HUES48 (cell line): Measurements from ENCODE around the gene RAB3IP.

Source experiments
- H3K27ac ChIP-seq: one replicate; pipeline ENCODE4 v1.7.0; 2013; ENCODE audit warnings: low read depth, low read length, inconsistent platforms
- H3K27me3 ChIP-seq: 2 replicates; pipeline ENCODE4 v1.6.1; 2013; ENCODE audit warnings: mild to moderate bottlenecking, low read length; ENCODE audit not compliant: control insufficient read depth, insufficient read depth
- H3K36me3 ChIP-seq: 2 replicates; pipeline ENCODE4 v1.6.1; 2013; ENCODE audit warnings: low read length; ENCODE audit not compliant: control insufficient read depth, insufficient read depth
- H3K4me1 ChIP-seq: 2 replicates; pipeline ENCODE4 v1.6.1; 2013; ENCODE audit warnings: mild to moderate bottlenecking, low read length; ENCODE audit not compliant: control insufficient read depth, insufficient read depth
- H3K4me3 ChIP-seq: 2 replicates; pipeline ENCODE4 v1.5.1; 2013; ENCODE audit warnings: mild to moderate bottlenecking, low read depth, low read length
- H3K9ac ChIP-seq: 2 replicates; pipeline ENCODE4 v1.6.1; 2013; ENCODE audit warnings: mild to moderate bottlenecking, low read depth, low read length, moderate library complexity
- H3K9me3 ChIP-seq: 2 replicates; pipeline ENCODE4 v1.6.1; 2013; ENCODE audit warnings: low read length; ENCODE audit not compliant: control insufficient read depth, insufficient read depth

Gene RAB3IP

GRCh38 chr12:69816082-69816481 is 77.4 kb downstream of the RAB3IP start:
- Histone ChIP-seq H3K4me1 (no peaks in the 10 kb centered on the region), H3K27ac (no peak overlapping the region), H3K27me3 (no peaks in the 10 kb centered on the region)

DNA sequence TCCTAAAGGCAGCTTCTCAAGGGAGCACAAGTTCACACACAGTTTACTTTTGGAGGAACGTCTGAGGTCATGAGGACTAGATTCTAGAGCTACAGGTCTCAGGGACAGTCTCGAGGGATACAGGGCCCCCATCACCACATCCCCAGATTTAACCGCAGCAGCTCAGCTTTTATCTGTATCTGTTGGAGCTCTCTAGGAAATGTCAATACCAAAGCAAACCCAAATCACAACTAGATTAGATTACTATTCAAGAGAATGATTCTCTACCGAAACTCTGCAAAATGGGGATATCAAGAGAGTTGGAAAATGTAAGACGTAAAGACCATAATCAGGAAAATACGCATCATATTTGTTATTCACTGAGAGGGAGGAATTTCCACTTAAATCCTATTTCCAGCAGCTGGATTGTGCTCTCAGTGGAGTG is 82.4 kb downstream of the RAB3IP start:
- Histone ChIP-seq H3K4me3 (no peak overlapping the region), H3K36me3 (no peaks in the 10 kb centered on the region), H3K27me3 (no peaks in the 10 kb centered on the region), H3K4me1 (peaks cover 4% of the 10 kb centered on the region; the same call in 1 of the 2 replicates), H3K9me3 (no peaks in the 10 kb centered on the region), H3K9ac (no peak overlapping the region), H3K27ac (no peak overlapping the region)

More at GRCh38 chr12:69816082-69816481, 77.4 kb downstream of the RAB3IP start:
- Histone ChIP-seq H3K4me3 (no peak overlapping the region), H3K9me3 (peaks cover 3% of the 10 kb centered on the region), H3K9ac (no peak overlapping the region), H3K36me3 (peaks cover 9% of the 10 kb centered on the region; the same call in 1 of the 2 replicates)

DNA sequence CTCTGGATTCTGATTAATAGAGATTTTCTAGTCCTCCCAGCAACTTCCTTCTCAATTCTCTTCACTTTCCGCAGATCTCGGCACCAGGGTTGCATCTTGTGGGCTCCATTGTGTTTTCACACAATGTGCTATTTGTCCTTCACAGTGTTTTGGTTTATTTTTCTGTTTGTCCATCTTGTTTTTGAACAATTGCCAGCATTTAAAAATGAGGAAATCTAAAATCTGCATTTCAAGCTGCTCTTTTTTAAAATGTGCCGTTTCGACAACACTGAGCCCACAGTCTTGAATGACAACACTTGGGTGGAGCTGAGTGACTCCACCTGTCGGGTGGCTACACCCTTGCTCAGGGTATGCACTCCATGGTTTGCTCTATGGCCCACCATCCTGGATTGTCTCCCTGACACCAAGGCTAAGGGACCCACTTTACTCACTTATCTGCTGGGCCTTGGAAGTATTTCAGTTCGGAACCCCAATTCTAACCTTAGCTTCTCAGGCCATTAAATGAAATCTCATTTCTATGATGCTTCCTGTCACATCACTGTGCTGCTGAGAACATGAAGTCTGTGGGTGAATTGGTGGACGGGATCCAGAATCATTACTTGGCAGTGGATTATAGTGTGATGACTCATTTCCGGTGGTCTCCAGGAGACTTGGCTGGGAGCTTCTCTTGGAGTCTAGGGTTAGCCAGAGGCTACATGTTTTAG is 82.9 kb downstream of the RAB3IP start:
- Histone ChIP-seq H3K27ac (no peak overlapping the region), H3K36me3 (no peaks in the 10 kb centered on the region), H3K4me3 (no peak overlapping the region), H3K27me3 (no peaks in the 10 kb centered on the region), H3K4me1 (peaks cover 4% of the 10 kb centered on the region; the same call in 1 of the 2 replicates), H3K9me3 (no peaks in the 10 kb centered on the region), H3K9ac (no peak overlapping the region)

DNA sequence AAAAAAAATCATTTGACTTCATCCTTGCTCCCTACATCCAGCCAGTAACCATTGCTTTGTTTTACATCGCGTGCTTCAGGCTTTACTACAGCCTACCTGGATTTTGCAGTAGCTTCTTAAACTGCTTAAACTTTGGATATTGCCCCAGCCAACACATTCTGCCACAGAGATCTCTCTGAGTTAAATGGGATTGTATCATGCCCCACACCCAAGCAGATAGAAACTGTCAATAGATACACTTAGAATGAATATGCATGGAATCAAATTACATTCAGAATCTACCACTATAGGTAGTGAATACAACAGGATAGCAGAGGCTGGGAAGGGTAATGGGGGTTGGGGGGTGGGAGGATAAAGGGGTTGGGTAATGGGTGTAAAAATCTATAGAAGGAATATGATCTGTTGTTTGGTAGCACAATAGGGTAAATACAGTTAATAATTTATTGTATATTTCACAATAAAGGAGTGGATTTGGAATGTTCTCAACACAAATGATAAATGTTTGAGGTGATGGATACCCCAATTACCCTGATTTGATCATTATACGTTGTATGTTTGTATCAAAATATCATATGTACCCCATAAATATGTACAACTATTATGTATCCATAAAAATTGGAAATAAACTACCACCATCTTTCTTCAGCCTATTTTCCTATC is 83.7 kb downstream of the RAB3IP start:
- Histone ChIP-seq H3K4me3 (no peak overlapping the region), H3K9me3 (no peaks in the 10 kb centered on the region), H3K27me3 (no peaks in the 10 kb centered on the region), H3K36me3 (no peaks in the 10 kb centered on the region), H3K9ac (no peak overlapping the region), H3K4me1 (peaks cover 4% of the 10 kb centered on the region; the same call in 1 of the 2 replicates), H3K27ac (no peak overlapping the region)

GRCh38 chr12:69824028-69824427 is 85.4 kb downstream of the RAB3IP start:
- Histone ChIP-seq H3K4me1 (peaks cover 4% of the 10 kb centered on the region; the same call in 1 of the 2 replicates), H3K36me3 (no peaks in the 10 kb centered on the region), H3K9me3 (no peaks in the 10 kb centered on the region), H3K27ac (no peak overlapping the region), H3K9ac (no peak overlapping the region), H3K27me3 (no peaks in the 10 kb centered on the region), H3K4me3 (no peak overlapping the region)

- Histone ChIP-seq H3K9ac (no peak within 1 kb of the TSS), H3K4me1 (peaks cover 4% of the 10 kb centered on the region; the same call in 1 of the 2 replicates), H3K4me3 (no peak within 1 kb of the TSS), H3K27me3 (no peaks in the 10 kb centered on the region), H3K27ac (no peak within 1 kb of the TSS), H3K9me3 (no peaks in the 10 kb centered on the region), H3K36me3 (no peaks in the 10 kb centered on the region)
Measured at GRCh38 chr12:69824966-69825560, 86.4 kb downstream of the RAB3IP start, which contains the start of gene MYRFL. Gene MYRFL, plus strand, starts transcription at chr12:69825227. Its CDS starts 291 bp downstream, at chr12:69825518.

GRCh38 chr12:69828897-69829296 is 90.2 kb downstream of the RAB3IP start:
- no peak overlapping the region for H3K4me3 ChIP-seq
- no peak overlapping the region for H3K9ac ChIP-seq
- H3K4me1 ChIP-seq, result no peaks in the 10 kb centered on the region
- no peaks in the 10 kb centered on the region for H3K27me3 ChIP-seq
- no peaks in the 10 kb centered on the region for H3K36me3 ChIP-seq
- H3K9me3 ChIP-seq, result no peaks in the 10 kb centered on the region
- H3K27ac ChIP-seq, result no peak overlapping the region

- no peaks in the 10 kb centered on the region for H3K4me1 ChIP-seq
- no peak overlapping the region for H3K27ac ChIP-seq
- H3K27me3 ChIP-seq, result no peaks in the 10 kb centered on the region
- no peak overlapping the region for H3K4me3 ChIP-seq
- H3K9ac ChIP-seq, result no peak overlapping the region
- H3K36me3 ChIP-seq, result no peaks in the 10 kb centered on the region
- H3K9me3 ChIP-seq, result no peaks in the 10 kb centered on the region
Measured at GRCh38 chr12:69833696-69834095, 95.0 kb downstream of the RAB3IP start.

- Histone ChIP-seq H3K9me3 (no peaks in the 10 kb centered on the region), H3K27me3 (no peaks in the 10 kb centered on the region), H3K4me1 (no peaks in the 10 kb centered on the region), H3K27ac (no peak overlapping the region), H3K9ac (no peak overlapping the region), H3K4me3 (no peak overlapping the region), H3K36me3 (no peaks in the 10 kb centered on the region)
Measured at GRCh38 chr12:69834147-69834546, 95.5 kb downstream of the RAB3IP start.

DNA sequence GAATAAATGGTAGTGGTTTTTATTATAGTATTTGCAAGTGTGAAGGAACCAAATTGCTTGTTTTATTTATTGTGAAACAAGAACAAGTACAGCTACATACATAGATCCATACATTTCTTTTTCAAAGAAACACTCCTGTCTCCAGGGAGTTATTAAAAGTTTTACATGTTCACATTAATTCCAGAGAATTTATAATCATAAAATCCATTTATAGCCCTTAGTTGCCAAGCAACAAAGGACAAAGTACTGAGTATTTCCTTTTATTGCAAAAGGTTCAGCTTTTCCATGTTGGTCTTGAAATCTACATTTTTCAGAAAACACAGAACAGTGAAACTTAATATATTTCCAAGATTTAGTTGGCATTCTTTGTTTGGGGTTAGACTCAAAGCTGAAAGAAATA is 95.9 kb downstream of the RAB3IP start:
- H3K9me3 ChIP-seq, result no peaks in the 10 kb centered on the region
- no peaks in the 10 kb centered on the region for H3K36me3 ChIP-seq
- no peak overlapping the region for H3K27ac ChIP-seq
- H3K4me3 ChIP-seq, result no peak overlapping the region
- H3K9ac ChIP-seq, result no peak overlapping the region
- H3K4me1 ChIP-seq, result no peaks in the 10 kb centered on the region
- no peaks in the 10 kb centered on the region for H3K27me3 ChIP-seq

DNA sequence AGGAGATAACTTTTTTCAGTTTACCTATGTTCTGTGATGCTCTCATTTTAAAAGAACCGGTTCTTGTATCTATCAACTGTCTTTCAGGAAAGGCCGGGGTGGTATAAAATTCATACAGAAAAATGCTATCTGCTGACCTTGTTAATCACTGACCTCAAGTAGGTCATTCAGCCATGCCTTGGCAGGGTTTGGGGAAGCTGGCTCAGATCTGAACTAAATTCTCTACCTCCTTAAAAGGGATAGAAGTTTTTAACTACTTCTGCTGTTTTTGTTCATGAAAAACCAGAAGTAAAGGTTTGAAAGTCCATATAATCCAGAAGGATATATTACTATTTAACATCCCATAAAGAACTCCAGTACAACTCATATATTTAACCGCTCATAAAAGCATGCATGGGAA is 96.4 kb downstream of the RAB3IP start:
- Histone ChIP-seq H3K9me3 (no peaks in the 10 kb centered on the region), H3K9ac (no peak overlapping the region), H3K27me3 (no peaks in the 10 kb centered on the region), H3K4me1 (no peaks in the 10 kb centered on the region), H3K36me3 (no peaks in the 10 kb centered on the region), H3K4me3 (no peak overlapping the region), H3K27ac (no peak overlapping the region)
